ENCODE results near the gene TENM3.

GRCh38 chr4:182250446-182250845 is 7.2 kb downstream of the TENM3 start:
- TF ChIP-seq CTCF (IDR thresholded peaks at IDR 0.05; ENCODE audit: low read depth, low read length) (no peak), EZH2phosphoT487 (IDR thresholded peaks at IDR 0.05; ENCODE audit: low read depth) (no peak)
